ENCODE measurements around the gene NT5DC2.

DNA sequence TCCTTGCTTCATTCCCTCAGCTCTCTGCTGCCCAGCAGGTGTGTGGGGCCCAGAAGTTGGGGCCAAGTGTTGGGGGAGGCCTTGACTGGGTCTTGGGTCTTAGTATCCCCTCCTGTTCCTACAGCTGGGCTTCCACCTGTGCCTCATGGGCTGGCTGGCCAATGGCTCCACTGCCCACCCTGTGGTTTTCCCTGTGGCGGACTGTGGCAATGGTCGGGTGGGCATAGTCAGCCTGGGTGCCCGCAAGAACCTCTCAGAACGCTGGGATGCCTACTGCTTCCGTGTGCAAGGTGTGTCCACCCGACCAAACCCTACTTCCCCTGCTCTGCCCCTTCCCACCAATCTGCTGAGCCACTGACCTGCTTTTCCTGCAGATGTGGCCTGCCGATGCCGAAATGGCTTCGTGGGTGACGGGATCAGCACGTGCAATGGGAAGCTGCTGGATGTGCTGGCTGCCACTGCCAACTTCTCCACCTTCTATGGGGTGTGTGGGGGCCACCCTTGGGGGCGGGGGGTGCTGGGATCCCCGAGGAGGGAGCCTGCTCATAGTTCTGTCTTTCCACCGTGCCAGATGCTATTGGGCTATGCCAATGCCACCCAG is 10.9 kb downstream of the NT5DC2 start:
- TF ChIP-seq, protein P1, sequence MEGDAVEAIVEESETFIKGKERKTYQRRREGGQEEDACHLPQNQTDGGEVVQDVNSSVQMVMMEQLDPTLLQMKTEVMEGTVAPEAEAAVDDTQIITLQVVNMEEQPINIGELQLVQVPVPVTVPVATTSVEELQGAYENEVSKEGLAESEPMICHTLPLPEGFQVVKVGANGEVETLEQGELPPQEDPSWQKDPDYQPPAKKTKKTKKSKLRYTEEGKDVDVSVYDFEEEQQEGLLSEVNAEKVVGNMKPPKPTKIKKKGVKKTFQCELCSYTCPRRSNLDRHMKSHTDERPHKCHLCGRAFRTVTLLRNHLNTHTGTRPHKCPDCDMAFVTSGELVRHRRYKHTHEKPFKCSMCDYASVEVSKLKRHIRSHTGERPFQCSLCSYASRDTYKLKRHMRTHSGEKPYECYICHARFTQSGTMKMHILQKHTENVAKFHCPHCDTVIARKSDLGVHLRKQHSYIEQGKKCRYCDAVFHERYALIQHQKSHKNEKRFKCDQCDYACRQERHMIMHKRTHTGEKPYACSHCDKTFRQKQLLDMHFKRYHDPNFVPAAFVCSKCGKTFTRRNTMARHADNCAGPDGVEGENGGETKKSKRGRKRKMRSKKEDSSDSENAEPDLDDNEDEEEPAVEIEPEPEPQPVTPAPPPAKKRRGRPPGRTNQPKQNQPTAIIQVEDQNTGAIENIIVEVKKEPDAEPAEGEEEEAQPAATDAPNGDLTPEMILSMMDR (IDR thresholded peaks at IDR 0.05; ENCODE audit: borderline replicate concordance, extremely low read depth, low read length, poor library complexity, severe bottlenecking) = no peak
- no peak for TF ChIP-seq EZH2 (IDR thresholded peaks at IDR 0.05; ENCODE audit: borderline replicate concordance, low read depth, low read length, severe bottlenecking)
